Ishikawa (cell line): ENCODE data around the gene LINC01488.

Experiments
- RAD21 ChIP-seq: IDR thresholded peaks from 2 replicates; pipeline ENCODE4 v1.6.1; 2012; ENCODE audit warnings: low read depth
- ZBTB7A ChIP-seq: IDR thresholded peaks from 2 replicates; pipeline ENCODE4 v1.6.1; 2012; ENCODE audit warnings: low read depth

DNA sequence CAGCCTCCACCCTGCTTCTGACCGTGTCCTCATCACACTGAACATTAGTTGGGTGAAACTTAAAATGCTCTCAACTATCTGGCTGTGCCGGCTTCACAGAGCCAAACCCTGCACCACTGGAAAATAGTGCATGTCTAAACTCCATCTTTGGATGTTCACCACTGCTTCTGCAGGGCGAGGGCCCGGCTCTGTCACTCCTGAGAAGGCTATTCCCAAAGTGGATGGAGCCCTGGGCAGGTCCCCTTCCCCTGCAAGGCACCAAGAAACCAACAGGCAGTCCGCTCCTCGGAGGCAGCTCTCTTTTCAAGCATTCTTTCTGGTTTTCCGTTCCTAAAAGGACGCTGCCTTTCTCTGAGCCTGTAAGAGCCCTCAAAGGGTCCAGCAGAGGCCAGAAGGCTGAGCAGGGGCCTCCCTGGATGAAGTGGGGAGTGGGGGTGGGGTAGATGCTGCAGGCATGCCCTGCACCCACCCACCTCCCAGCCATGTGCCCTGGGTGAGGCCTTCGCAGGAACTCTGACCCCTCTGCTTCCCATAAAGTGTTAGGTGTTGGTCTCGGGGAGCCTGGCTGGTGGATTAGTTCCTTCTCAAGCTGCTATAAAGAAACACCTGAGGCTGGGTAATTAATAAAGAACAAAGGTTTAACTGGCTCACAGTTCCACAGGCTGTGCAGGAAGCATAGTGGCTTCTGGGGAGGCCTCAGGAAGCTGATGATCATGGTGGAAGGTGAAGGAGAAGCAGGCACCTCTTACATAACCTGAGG lies 23.3 kb downstream of the LINC01488 start:
- TF ChIP-seq ZBTB7A, result no peak
- no peak for TF ChIP-seq RAD21
